Hepatocyte (in vitro differentiated cells): ENCODE results near the gene AOPEP. TPM values are rescaled to one million over a fixed set of nuclear protein-coding genes. Genes with fewer than 3 reads are reported as not detected.

Experiments used
- DNase-seq: peaks from one replicate; pipeline ENCODE4 v3.0.0-alpha.2; 2016; ENCODE audit warnings: low spot score
- H2AFZ ChIP-seq: fragments of 200-600 bp; sonication (generic); 2 replicates; pipeline ENCODE4 v1.6.0; 2016; ENCODE audit warnings: antibody characterized with exemption, mild to moderate bottlenecking
- H3K27ac ChIP-seq: fragments of 200-600 bp; sonication (generic); 2 replicates; pipeline ENCODE4 v1.5.1; 2016; ENCODE audit warnings: mild to moderate bottlenecking
- H3K27me3 ChIP-seq: fragments of 200-600 bp; sonication (generic); 2 replicates; pipeline ENCODE4 v1.6.1; 2016
- H3K36me3 ChIP-seq: fragments of 200-600 bp; sonication (generic); replicated peaks from 2 replicates; pipeline ENCODE4 v1.5.1; 2016; ENCODE audit warnings: low read depth; ENCODE audit not compliant: insufficient read depth
- H3K4me1 ChIP-seq: fragments of 200-600 bp; sonication (generic); 2 replicates; pipeline ENCODE4 v1.5.1; 2016; ENCODE audit warnings: mild to moderate bottlenecking, moderate library complexity; ENCODE audit not compliant: insufficient read depth
- H3K4me2 ChIP-seq: fragments of 200-600 bp; sonication (generic); 2 replicates; pipeline ENCODE4 v1.6.0; 2016
- H3K4me3 ChIP-seq: fragments of 200-600 bp; sonication (generic); 2 replicates; pipeline ENCODE4 v1.5.1; 2016; ENCODE audit warnings: mild to moderate bottlenecking
- H3K79me2 ChIP-seq: fragments of 200-600 bp; sonication (generic); 2 replicates; pipeline ENCODE4 v1.6.0; 2017; ENCODE audit warnings: mild to moderate bottlenecking
- H3K9me2 ChIP-seq: fragments of 200-600 bp; sonication (generic); replicated peaks from 2 replicates; pipeline ENCODE4 v1.6.0; 2017; ENCODE audit warnings: mild to moderate bottlenecking; ENCODE audit not compliant: insufficient read depth
- H3K9me3 ChIP-seq: fragments of 200-600 bp; sonication (generic); 2 replicates; pipeline ENCODE4 v1.5.1; 2016; ENCODE audit warnings: low read depth, mild to moderate bottlenecking
- H4K20me1 ChIP-seq: fragments of 200-600 bp; sonication (generic); 2 replicates; pipeline ENCODE4 v1.6.0; 2016; ENCODE audit warnings: mild to moderate bottlenecking; ENCODE audit not compliant: insufficient read depth, poor library complexity, severe bottlenecking
- CTCF ChIP-seq: fragments of 200-600 bp; sonication (generic); IDR thresholded peaks from 2 replicates; pipeline ENCODE4 v1.5.1; 2016; ENCODE audit warnings: antibody characterized with exemption, mild to moderate bottlenecking; ENCODE audit not compliant: poor library complexity
- EZH2 ChIP-seq: fragments of 200-600 bp; sonication (generic); IDR thresholded peaks from 2 replicates; pipeline ENCODE4 v1.6.1; 2016; ENCODE audit warnings: antibody characterized with exemption, mild to moderate bottlenecking, borderline replicate concordance
- EZH2phosphoT487 ChIP-seq: fragments of 200-600 bp; sonication (generic); IDR thresholded peaks from one replicate; pipeline ENCODE4 v1.6.1; 2018; ENCODE audit warnings: antibody characterized with exemption, mild to moderate bottlenecking, low read depth, moderate library complexity; ENCODE audit not compliant: unreplicated experiment, severe bottlenecking
- WGBS: methylation state at CpG from one replicate; pipeline ENCODE4 v1.1.6; 2016; ENCODE audit warnings: low lambda C conversion rate; ENCODE audit errors: missing lambda C conversion rate; 5-methylcytosine and 5-hydroxymethylcytosine counted together
- polyA plus RNA-seq: library from polyadenylated mRNA; unstranded; fragments of >200 nt; fragmentation: Nextera tagmentation; extraction: Ambion mirVana; gene quantifications from 2 replicates; pipeline ENCODE4 v1.2.1, GENCODE V29; 2016
- total RNA-seq: library from RNA; depleted of rRNA; stranded (reverse); fragments of >200 nt; gene quantifications from 2 replicates; pipeline ENCODE4 v1.2.3, GENCODE V29; 2014

The AOPEP gene
- total and polyA plus RNA-seq, 2 experiments from 2014 or later, result 82.8 to 101 TPM

GRCh38 chr9:94887721-94888120, 161.2 kb downstream of the AOPEP start:
- Histone ChIP-seq H3K79me2 (peaks cover 17% of the 10 kb centered on the region), H2AFZ (no peak overlapping the region), H3K4me1 (peaks cover 9% of the 10 kb centered on the region), H4K20me1 (no peaks in the 10 kb centered on the region), H3K27me3 (no peaks in the 10 kb centered on the region), H3K9me2 (no peaks in the 10 kb centered on the region), H3K4me3 (no peak overlapping the region), H3K4me2 (no peak overlapping the region), H3K9me3 (no peaks in the 10 kb centered on the region), H3K36me3 (no peaks in the 10 kb centered on the region), H3K27ac (no peak overlapping the region)
- TF ChIP-seq EZH2 (no peak), EZH2phosphoT487 (no peak), CTCF (no peak)
- DNase-seq, result no peak
- WGBS, result 78% methylated on average over 2 of the region's 2 CpGs

- Histone ChIP-seq H3K9me3 (no peaks in the 10 kb centered on the region), H3K27me3 (no peaks in the 10 kb centered on the region), H3K4me3 (no peak overlapping the region), H3K4me2 (no peak overlapping the region), H2AFZ (no peak overlapping the region), H3K9me2 (no peaks in the 10 kb centered on the region), H3K27ac (no peak overlapping the region), H3K4me1 (peaks cover 9% of the 10 kb centered on the region), H3K79me2 (peaks cover 13% of the 10 kb centered on the region), H4K20me1 (no peaks in the 10 kb centered on the region), H3K36me3 (no peaks in the 10 kb centered on the region)
- WGBS, result 98% methylated on average over 8 of the region's 8 CpGs
- no peak for TF ChIP-seq CTCF
- no peak for TF ChIP-seq EZH2
- TF ChIP-seq EZH2phosphoT487, result no peak
- DNase-seq, result no peak
Observed at GRCh38 chr9:94888775-94889174, 162.3 kb downstream of the AOPEP start.

- WGBS, result 97% methylated on average over 3 of the region's 3 CpGs
- Histone ChIP-seq H3K9me2 (no peaks in the 10 kb centered on the region), H3K79me2 (peaks cover 7% of the 10 kb centered on the region), H3K27me3 (no peaks in the 10 kb centered on the region), H3K36me3 (no peaks in the 10 kb centered on the region), H3K9me3 (no peaks in the 10 kb centered on the region), H3K4me3 (no peak overlapping the region), H3K4me2 (no peak overlapping the region), H3K4me1 (peaks cover 15% of the 10 kb centered on the region), H4K20me1 (no peaks in the 10 kb centered on the region), H2AFZ (no peak overlapping the region), H3K27ac (no peak overlapping the region)
- DNase-seq, result no peak
- TF ChIP-seq CTCF (no peak), EZH2phosphoT487 (no peak), EZH2 (no peak)
Observed at GRCh38 chr9:94889628-94890027, 163.1 kb downstream of the AOPEP start.

- 100% methylated on average over 1 of the region's 1 CpG for WGBS
- TF ChIP-seq EZH2 (no peak), CTCF (no peak), EZH2phosphoT487 (no peak)
Observed at GRCh38 chr9:94891183-94891582, 164.7 kb downstream of the AOPEP start.

More at GRCh38 chr9:94891183-94891582, 164.7 kb downstream of the AOPEP start:
- no peak overlapping the region for H3K4me2 ChIP-seq
- H3K79me2 ChIP-seq, result peaks cover 7% of the 10 kb centered on the region
- H3K27me3 ChIP-seq, result no peaks in the 10 kb centered on the region
- H3K36me3 ChIP-seq, result no peaks in the 10 kb centered on the region
- H2AFZ ChIP-seq, result no peak overlapping the region
- peaks cover 7% of the 10 kb centered on the region for H3K4me1 ChIP-seq
- DNase-seq, result no peak
- H3K9me2 ChIP-seq, result no peaks in the 10 kb centered on the region
- H3K9me3 ChIP-seq, result no peaks in the 10 kb centered on the region
- H4K20me1 ChIP-seq, result no peaks in the 10 kb centered on the region
- no peak overlapping the region for H3K27ac ChIP-seq
- no peak overlapping the region for H3K4me3 ChIP-seq
